Left hindlimb (tissue), 1 donor: Measurements from ENCODE around the gene TADA2A.
"Not testable (repeated sequence)": the region's sequence is repeated elsewhere in the genome, so short reads cannot be mapped to it uniquely, and the experiment has no call there.

Experiments used
- DNase-seq: peaks from one replicate; pipeline ENCODE4 v3.0.0-alpha.2; 2018

TADA2A gene

GRCh38 chr17:37405522-37405921 is 1.2 kb upstream of the TADA2A start:
- not testable (repeated sequence) for DNase-seq

- no peak for DNase-seq
Measured at GRCh38 chr17:37405955-37406634, 591 bp upstream of the TADA2A start.

GRCh38 chr17:37408145-37408479 is 1.4 kb downstream of the TADA2A start:
- DNase-seq, result not testable (repeated sequence)

- no peak for DNase-seq
Measured at GRCh38 chr17:37410357-37410756, 3.7 kb downstream of the TADA2A start.

GRCh38 chr17:37413875-37414519 is 7.3 kb downstream of the TADA2A start:
- DNase-seq, result no peak

- no peak for DNase-seq
Measured at GRCh38 chr17:37417852-37418251, 11.2 kb downstream of the TADA2A start.

DNA sequence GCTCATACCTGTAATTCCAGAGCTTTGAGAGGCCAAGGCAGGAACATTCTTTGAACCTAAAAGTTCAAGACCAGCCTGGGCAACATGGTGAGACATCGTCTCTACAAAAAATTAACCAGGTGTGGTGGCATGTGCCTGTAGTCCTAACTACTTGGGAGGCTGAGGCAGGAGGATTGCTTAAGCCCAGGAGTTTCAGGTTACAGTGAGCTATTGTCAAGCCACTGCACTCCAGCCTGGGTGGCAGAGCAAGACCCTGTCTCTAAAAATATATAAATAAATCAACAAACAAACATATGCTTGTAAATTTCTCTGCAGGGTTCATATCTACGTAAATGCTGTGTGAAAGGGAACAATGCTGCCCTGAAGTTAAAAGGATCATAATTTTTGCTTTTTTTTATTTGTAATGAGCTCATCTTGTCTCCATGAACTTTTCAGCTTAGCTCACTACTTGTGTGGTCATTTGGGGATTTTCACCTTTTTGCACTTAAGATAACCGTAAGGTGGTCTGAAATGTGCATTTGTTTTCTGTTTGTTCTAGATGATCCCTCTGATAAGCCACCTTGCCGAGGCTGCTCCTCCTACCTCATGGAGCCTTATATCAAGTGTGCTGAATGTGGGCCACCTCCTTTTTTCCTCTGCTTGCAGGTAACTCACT is 16.4 kb downstream of the TADA2A start:
- DNase-seq, result no peak

- DNase-seq, result no peak
Measured at GRCh38 chr17:37425268-37425667, 18.6 kb downstream of the TADA2A start.

GRCh38 chr17:37429039-37429438 is 22.4 kb downstream of the TADA2A start:
- DNase-seq, result no peak

DNA sequence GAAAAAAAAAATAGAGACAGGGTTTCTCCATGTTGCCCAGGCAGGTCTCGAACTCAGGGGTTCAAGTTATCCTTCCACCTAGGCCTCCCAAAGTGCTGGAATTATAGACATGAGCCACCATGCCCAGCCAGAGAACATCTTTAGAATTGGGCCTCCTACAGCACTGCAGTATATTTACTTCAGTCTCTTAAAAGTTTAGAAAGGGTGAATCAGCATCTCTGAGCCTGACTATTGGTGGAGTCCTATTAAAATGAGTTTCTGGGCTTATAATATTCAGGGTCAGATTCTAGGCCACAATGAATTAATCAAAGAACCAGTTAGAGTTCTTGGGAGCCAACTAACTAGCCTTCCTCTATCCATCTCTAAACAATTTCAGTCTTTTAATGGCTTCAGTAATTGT is 22.8 kb downstream of the TADA2A start:
- no peak for DNase-seq

DNA sequence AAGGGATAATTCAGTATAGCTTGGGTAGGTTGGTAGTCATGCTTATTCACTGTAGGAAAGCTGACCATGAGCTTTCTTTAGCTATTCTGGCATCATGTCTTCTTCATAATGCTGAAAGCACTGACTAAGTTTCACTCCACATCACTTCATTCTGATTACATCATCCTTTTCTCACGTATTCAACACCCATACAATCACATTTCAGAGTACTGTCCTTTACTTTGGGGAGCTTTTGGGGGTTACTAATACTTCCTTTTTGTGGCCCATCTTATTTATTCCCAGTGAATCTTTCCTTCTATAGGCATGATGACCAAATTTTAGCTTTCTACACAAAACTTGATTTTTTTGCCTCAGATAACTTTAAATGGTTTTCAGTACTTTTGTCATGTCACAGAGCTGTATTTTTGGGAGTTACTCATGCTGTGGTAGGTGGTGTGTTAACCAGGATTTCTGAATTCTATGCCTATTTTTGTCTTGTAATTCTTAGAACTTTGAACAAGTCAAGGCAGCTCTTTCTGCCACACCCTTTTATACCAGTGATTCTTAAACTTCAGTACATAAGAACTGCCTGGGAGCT is 23.5 kb downstream of the TADA2A start:
- DNase-seq, result no peak

- no peak for DNase-seq
Measured at GRCh38 chr17:37432671-37433070, 26.0 kb downstream of the TADA2A start.

DNA sequence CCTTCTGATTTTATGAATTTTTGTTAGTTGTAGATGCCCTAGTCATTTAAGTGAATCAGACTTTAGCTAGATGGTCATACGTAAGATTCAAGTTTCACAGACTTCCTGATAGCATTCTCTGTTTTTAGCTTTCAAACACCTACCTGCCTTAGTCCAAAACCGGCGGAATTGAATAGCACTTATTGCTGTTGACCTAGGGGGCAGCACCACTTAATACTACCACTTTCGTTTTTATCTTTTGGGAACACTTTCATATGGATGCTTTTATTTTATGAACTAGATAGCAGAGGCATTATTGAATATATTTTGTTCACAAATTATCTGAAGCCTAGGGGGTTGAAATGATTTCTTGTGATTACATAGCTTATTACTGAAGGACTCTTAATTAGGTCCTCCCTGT is 31.5 kb downstream of the TADA2A start:
- DNase-seq, result no peak

- DNase-seq, result no peak
Measured at GRCh38 chr17:37440424-37440823, 33.7 kb downstream of the TADA2A start.

GRCh38 chr17:37441369-37442014 is 34.8 kb downstream of the TADA2A start:
- DNase-seq, result not testable (repeated sequence)

GRCh38 chr17:37446027-37446426 is 39.3 kb downstream of the TADA2A start:
- DNase-seq, result no peak

GRCh38 chr17:37447641-37448040 is 41.0 kb downstream of the TADA2A start:
- no peak for DNase-seq

- DNase-seq, result no peak
Measured at GRCh38 chr17:37450112-37450511, 43.4 kb downstream of the TADA2A start.

DNA sequence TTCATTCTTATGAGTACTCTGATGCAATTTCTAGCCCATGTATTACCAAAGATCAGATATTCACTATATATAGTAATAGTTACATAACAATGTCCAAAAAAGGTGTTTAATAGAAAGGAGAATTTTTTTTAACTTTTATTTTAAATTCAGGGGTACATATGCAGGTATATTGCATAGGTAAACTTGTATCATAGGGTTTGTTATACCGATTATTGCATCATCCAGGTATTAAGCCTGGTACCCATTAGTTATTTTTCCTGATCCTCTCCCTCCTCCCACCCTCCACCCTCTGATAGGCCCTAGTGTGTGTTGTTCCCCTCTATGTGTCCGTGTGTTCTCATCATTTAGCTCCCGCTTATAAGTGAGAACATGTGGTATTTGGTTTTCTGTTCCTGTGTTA is 51.1 kb downstream of the TADA2A start:
- DNase-seq, result not testable (repeated sequence)

GRCh38 chr17:37458805-37459204 is 52.1 kb downstream of the TADA2A start:
- no peak for DNase-seq

- no peak for DNase-seq
Measured at GRCh38 chr17:37461668-37462067, 55.0 kb downstream of the TADA2A start.

GRCh38 chr17:37462492-37462891 is 55.8 kb downstream of the TADA2A start:
- no peak for DNase-seq

- DNase-seq, result no peak
Measured at GRCh38 chr17:37463039-37463438, 56.4 kb downstream of the TADA2A start.
